ENCODE data around the gene EHMT1. TPM values are rescaled to one million over a fixed set of nuclear protein-coding genes. Genes with fewer than 3 reads are reported as not detected.

Gene EHMT1
- 35.9 and 64.6 TPM in 2 replicates for total RNA-seq (2014; rRNA removed; shearing (Covaris generic); ENCODE audit: low replicate concordance)

DNA sequence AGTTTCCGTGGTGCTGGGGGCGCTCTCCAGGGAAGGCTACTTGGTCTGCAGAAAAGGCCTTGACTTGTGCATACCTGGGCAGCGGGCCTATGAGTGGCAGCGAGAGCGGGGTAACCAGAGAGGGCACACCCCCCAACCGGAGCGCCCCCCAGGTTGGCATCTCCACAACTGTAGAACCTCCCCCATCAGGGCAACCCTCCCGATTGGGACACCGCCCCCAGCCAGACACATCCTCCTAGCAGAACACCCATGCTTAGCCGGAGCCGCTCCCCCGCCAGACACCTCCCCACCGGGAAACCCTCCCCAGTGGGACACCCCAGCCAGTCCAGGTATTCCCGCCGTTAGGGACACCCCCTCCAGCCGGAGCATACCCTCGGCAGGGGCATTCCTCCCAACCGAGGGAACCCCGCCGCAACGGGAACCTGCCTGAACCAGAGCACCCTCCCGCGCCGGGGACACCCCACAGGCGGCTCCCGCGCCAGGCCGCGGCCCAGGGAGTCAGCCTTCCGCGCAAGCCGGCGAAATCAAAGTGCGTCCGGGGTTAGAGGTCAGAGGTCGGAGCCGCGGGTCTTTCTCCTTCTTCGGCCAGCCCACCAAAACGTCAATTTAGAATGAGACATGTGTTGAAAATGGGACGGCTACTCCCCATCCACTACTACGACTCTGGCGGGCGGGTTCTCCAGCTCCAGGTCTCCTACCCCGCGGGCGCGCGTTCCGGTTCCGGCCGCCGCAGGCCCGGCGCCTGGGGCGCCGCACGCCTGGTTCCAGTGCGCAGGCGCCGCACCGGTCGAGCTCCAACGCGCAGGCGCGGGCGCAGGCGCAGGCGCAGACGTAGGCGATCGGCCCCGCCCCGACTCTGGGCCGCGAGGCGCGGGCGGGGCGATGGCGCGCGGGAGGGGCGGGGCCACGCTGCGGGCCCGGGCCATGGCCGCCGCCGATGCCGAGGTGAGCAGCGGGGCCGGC, at the start of gene EHMT1:
TSS of gene EHMT1 (plus strand) at position 901 of the 963 bp plus-strand sequence. CDS start at position 925, 24 bp downstream.
- Histone ChIP-seq H3K36me3 (ENCODE audit: insufficient read depth, low read length) (peaks cover 4% of the 10 kb centered on the region; the same call in 1 of the 2 replicates), H3K4me3 (ENCODE audit: low read length) (peak within 1 kb of the TSS; percentile 99), H3K79me2 (ENCODE audit: low read length) (peaks cover 65% of the 10 kb centered on the region), H3K4me2 (ENCODE audit: low read depth, low read length, poor library complexity, severe bottlenecking) (peak within 1 kb of the TSS; percentile 99), H2AFZ (ENCODE audit: low read length) (peak within 1 kb of the TSS; percentile 62; the same call in 1 of the 2 replicates), H3K27me3 (ENCODE audit: low read length) (no peaks in the 10 kb centered on the region), H3K9ac (ENCODE audit: low read length) (peak within 1 kb of the TSS; percentile 98), H3K9me2 (replicated peaks; ENCODE audit: insufficient read depth, low read length) (no peaks in the 10 kb centered on the region), H4K20me1 (ENCODE audit: insufficient read depth, low read depth, low read length) (peaks cover 12% of the 10 kb centered on the region; the same call in 1 of the 2 replicates), H3K9me3 (ENCODE audit: low read length) (no peaks in the 10 kb centered on the region), H3K4me1 (ENCODE audit: low read length) (peaks cover 31% of the 10 kb centered on the region), H3K27ac (ENCODE audit: low read length) (peak within 1 kb of the TSS; percentile 76)
- peak; percentile 96 for DNase-seq

DNA sequence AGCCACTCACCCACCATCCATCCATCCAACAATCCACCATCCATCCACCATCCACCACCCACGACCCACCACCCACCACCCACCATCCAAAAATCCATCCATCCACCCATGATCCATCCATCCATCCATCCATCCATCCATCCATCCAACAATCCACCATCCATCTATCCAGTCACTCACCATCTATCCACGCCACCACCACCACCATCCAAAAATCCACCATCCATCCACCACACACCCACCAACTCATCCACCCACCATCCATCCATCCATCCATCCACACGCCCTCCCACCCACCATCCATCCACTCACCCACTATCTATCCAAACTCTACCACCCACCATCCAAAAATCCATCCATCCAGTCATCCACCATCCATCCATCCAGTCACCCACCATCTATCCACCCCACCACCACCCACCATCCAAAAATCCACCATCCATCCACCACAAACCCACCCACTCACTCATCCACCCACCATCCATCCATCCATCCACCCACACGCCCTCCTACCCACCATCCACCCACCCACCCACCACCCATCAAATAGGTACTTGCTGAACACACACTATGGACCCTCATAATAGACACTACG, 49.1 kb upstream of the EHMT1 start:
- Histone ChIP-seq H3K79me2 (ENCODE audit: low read length) (peaks cover 12% of the 10 kb centered on the region), H3K36me3 (ENCODE audit: insufficient read depth, low read length) (peaks cover 24% of the 10 kb centered on the region), H3K27ac (ENCODE audit: low read length) (no peak overlapping the region), H3K4me1 (ENCODE audit: low read length) (no peaks in the 10 kb centered on the region), H3K9ac (ENCODE audit: low read length) (no peak overlapping the region), H3K4me3 (ENCODE audit: low read length) (no peak overlapping the region), H3K9me2 (replicated peaks; ENCODE audit: insufficient read depth, low read length) (no peaks in the 10 kb centered on the region), H3K27me3 (ENCODE audit: low read length) (no peaks in the 10 kb centered on the region), H3K4me2 (ENCODE audit: low read depth, low read length, poor library complexity, severe bottlenecking) (no peak overlapping the region), H3K9me3 (ENCODE audit: low read length) (no peaks in the 10 kb centered on the region), H2AFZ (ENCODE audit: low read length) (no peak overlapping the region), H4K20me1 (ENCODE audit: insufficient read depth, low read depth, low read length) (0 out of 2 replicates have a peak, but pooled peaks cover 2% of the 10 kb centered on the region)
- no peak for DNase-seq

- no peak overlapping the region for H3K27ac ChIP-seq (ENCODE audit: low read length)
- no peaks in the 10 kb centered on the region for H3K9me2 ChIP-seq (replicated peaks; ENCODE audit: insufficient read depth, low read length)
- H3K79me2 ChIP-seq (ENCODE audit: low read length), result peaks cover 20% of the 10 kb centered on the region
- no peak overlapping the region for H3K4me2 ChIP-seq (ENCODE audit: low read depth, low read length, poor library complexity, severe bottlenecking)
- H3K4me1 ChIP-seq (ENCODE audit: low read length), result no peaks in the 10 kb centered on the region
- no peaks in the 10 kb centered on the region for H3K27me3 ChIP-seq (ENCODE audit: low read length)
- no peak overlapping the region for H3K4me3 ChIP-seq (ENCODE audit: low read length)
- no peak overlapping the region for H2AFZ ChIP-seq (ENCODE audit: low read length)
- H3K36me3 ChIP-seq (ENCODE audit: insufficient read depth, low read length), result peaks cover 28% of the 10 kb centered on the region
- DNase-seq, result no peak
- H4K20me1 ChIP-seq (ENCODE audit: insufficient read depth, low read depth, low read length), result no peaks in the 10 kb centered on the region
- H3K9ac ChIP-seq (ENCODE audit: low read length), result no peak overlapping the region
- no peaks in the 10 kb centered on the region for H3K9me3 ChIP-seq (ENCODE audit: low read length)
Measured at GRCh38 chr9:137570566-137570965, 48.2 kb upstream of the EHMT1 start.

- no peak overlapping the region for H3K27ac ChIP-seq (ENCODE audit: low read length)
- peaks cover 7% of the 10 kb centered on the region for H4K20me1 ChIP-seq (ENCODE audit: insufficient read depth, low read depth, low read length)
- peaks cover 52% of the 10 kb centered on the region for H3K79me2 ChIP-seq (ENCODE audit: low read length)
- H3K9ac ChIP-seq (ENCODE audit: low read length), result no peak overlapping the region
- H3K27me3 ChIP-seq (ENCODE audit: low read length), result no peaks in the 10 kb centered on the region
- no peak overlapping the region for H3K4me2 ChIP-seq (ENCODE audit: low read depth, low read length, poor library complexity, severe bottlenecking)
- H3K9me3 ChIP-seq (ENCODE audit: low read length), result no peaks in the 10 kb centered on the region
- no peak overlapping the region for H3K4me3 ChIP-seq (ENCODE audit: low read length)
- H3K9me2 ChIP-seq (replicated peaks; ENCODE audit: insufficient read depth, low read length), result no peaks in the 10 kb centered on the region
- peaks cover 36% of the 10 kb centered on the region for H3K36me3 ChIP-seq (ENCODE audit: insufficient read depth, low read length)
- no peak overlapping the region for H2AFZ ChIP-seq (ENCODE audit: low read length)
- DNase-seq, result no peak
- peaks cover 23% of the 10 kb centered on the region for H3K4me1 ChIP-seq (ENCODE audit: low read length)
Measured at GRCh38 chr9:137574192-137574591, 44.6 kb upstream of the EHMT1 start.

DNA sequence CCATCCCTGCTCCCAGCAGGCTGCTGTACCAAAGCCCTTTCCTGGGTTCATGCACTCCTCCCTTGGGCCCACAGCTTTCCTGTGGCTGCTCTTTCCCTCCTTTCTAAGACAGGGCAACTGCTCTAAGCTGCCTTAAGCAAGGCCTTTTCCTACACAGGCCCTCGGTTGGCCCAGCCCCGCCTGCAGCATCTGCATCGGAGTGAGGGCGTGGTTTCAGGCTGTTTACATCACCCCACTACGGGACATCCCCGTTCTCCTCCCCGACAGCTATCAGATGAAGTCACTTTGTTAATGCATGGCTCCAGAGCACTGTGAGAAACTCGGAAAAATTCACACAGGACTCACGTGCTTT, 43.5 kb upstream of the EHMT1 start:
- Histone ChIP-seq H3K4me3 (ENCODE audit: low read length) (no peak overlapping the region), H3K27me3 (ENCODE audit: low read length) (no peaks in the 10 kb centered on the region), H2AFZ (ENCODE audit: low read length) (no peak overlapping the region), H3K79me2 (ENCODE audit: low read length) (peaks cover 52% of the 10 kb centered on the region), H3K4me1 (ENCODE audit: low read length) (peaks cover 23% of the 10 kb centered on the region), H3K27ac (ENCODE audit: low read length) (no peak overlapping the region), H3K9me2 (replicated peaks; ENCODE audit: insufficient read depth, low read length) (no peaks in the 10 kb centered on the region), H4K20me1 (ENCODE audit: insufficient read depth, low read depth, low read length) (peaks cover 7% of the 10 kb centered on the region), H3K9me3 (ENCODE audit: low read length) (no peaks in the 10 kb centered on the region), H3K4me2 (ENCODE audit: low read depth, low read length, poor library complexity, severe bottlenecking) (no peak overlapping the region), H3K36me3 (ENCODE audit: insufficient read depth, low read length) (peaks cover 34% of the 10 kb centered on the region), H3K9ac (ENCODE audit: low read length) (no peak overlapping the region)
- no peak for DNase-seq

DNA sequence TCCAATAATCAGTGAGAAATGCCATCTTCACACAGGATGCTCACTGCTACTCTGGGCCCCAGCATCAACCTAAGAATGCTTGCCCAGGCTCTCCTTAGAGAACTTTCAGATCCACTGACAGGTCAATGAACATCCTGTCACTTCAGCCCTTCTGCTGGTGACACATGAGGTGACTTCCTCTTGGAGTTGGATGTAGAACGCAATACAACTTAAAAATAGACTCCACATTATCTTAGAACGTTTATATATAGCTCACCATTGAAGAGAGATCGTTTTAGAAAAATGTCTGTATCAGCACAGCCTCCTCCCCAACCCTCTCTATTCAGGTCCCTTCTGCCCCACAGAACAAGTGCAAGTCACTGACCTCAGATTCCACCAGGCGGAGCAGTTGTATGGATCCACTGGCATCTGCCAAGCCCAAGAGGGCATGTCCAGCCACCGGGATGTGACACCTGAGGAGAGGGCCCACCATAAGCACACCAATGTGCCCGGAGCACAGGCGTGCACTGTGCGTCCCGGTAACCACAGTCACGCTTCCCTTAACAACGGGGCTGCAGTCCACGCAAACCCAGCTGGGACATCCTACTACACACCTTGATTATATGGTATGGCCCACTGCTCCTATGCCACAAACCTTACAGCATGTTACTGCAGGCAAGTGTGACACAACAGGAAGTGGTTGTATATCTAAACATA, 42.9 kb upstream of the EHMT1 start:
- peaks cover 7% of the 10 kb centered on the region for H4K20me1 ChIP-seq (ENCODE audit: insufficient read depth, low read depth, low read length)
- H3K27ac ChIP-seq (ENCODE audit: low read length), result no peak overlapping the region
- no peak for DNase-seq
- no peaks in the 10 kb centered on the region for H3K27me3 ChIP-seq (ENCODE audit: low read length)
- peaks cover 23% of the 10 kb centered on the region for H3K4me1 ChIP-seq (ENCODE audit: low read length)
- no peak overlapping the region for H2AFZ ChIP-seq (ENCODE audit: low read length)
- H3K9me3 ChIP-seq (ENCODE audit: low read length), result no peaks in the 10 kb centered on the region
- H3K4me3 ChIP-seq (ENCODE audit: low read length), result no peak overlapping the region
- H3K9me2 ChIP-seq (replicated peaks; ENCODE audit: insufficient read depth, low read length), result no peaks in the 10 kb centered on the region
- H3K79me2 ChIP-seq (ENCODE audit: low read length), result peaks cover 52% of the 10 kb centered on the region
- H3K36me3 ChIP-seq (ENCODE audit: insufficient read depth, low read length), result peaks cover 32% of the 10 kb centered on the region
- 0 out of 2 replicates have a peak overlapping the region, but pooled peaks have one; percentile 3 for H3K9ac ChIP-seq (ENCODE audit: low read length)
- peak overlapping the region; percentile 11 for H3K4me2 ChIP-seq (ENCODE audit: low read depth, low read length, poor library complexity, severe bottlenecking)

- H3K9ac ChIP-seq (ENCODE audit: low read length), result peak within 1 kb of the TSS; percentile 100
- DNase-seq, result peak; percentile 97
- peaks cover 21% of the 10 kb centered on the region for H3K36me3 ChIP-seq (ENCODE audit: insufficient read depth, low read length)
- peaks cover 47% of the 10 kb centered on the region for H3K79me2 ChIP-seq (ENCODE audit: low read length)
- H3K27me3 ChIP-seq (ENCODE audit: low read length), result no peaks in the 10 kb centered on the region
- H3K27ac ChIP-seq (ENCODE audit: low read length), result peak within 1 kb of the TSS; percentile 75
- H2AFZ ChIP-seq (ENCODE audit: low read length), result no peak within 1 kb of the TSS
- no peaks in the 10 kb centered on the region for H3K9me2 ChIP-seq (replicated peaks; ENCODE audit: insufficient read depth, low read length)
- peak within 1 kb of the TSS; percentile 100 for H3K4me3 ChIP-seq (ENCODE audit: low read length)
- H3K9me3 ChIP-seq (ENCODE audit: low read length), result no peaks in the 10 kb centered on the region
- H4K20me1 ChIP-seq (ENCODE audit: insufficient read depth, low read depth, low read length), result peaks cover 10% of the 10 kb centered on the region
- peaks cover 23% of the 10 kb centered on the region for H3K4me1 ChIP-seq (ENCODE audit: low read length)
- H3K4me2 ChIP-seq (ENCODE audit: low read depth, low read length, poor library complexity, severe bottlenecking), result peak within 1 kb of the TSS; percentile 94
Measured at GRCh38 chr9:137578518-137579258, 40.1 kb upstream of the EHMT1 start, which contains the start of gene DPH7. Gene DPH7, minus strand, starts transcription at chr9:137578925. Its CDS starts 148 bp downstream, at chr9:137578777.

Measured in Karpas-422 (cell line).